Measurements from ENCODE around the gene GGCX. TPM values are rescaled to one million over a fixed set of nuclear protein-coding genes. Genes with fewer than 3 reads are reported as not detected.

GGCX gene
- total and polyA plus RNA-seq, 2 of the 13 experiments (the other 11 are each of a cell fraction or from before 2014, with no cell fraction given): 72.5 to 103 TPM

- TF ChIP-seq ZNF839 (CRISPR knock-in tag; IDR thresholded peaks at IDR 0.05; ENCODE audit: borderline replicate concordance): no peak
- TF ChIP-seq POLR2AphosphoS5 (IDR thresholded peaks at IDR 0.05; ENCODE audit: low read depth, low read length): peak; percentile 36; the same call in 1 of the 2 replicates
- TF ChIP-seq HDAC6 (IDR thresholded peaks at IDR 0.05; ENCODE audit: low read depth, low read length): no peak
- peak; percentile 47; the same call in 1 of the 2 replicates for TF ChIP-seq SIX1 (CRISPR knock-in tag; IDR thresholded peaks at IDR 0.05; ENCODE audit: borderline replicate concordance)
- TF ChIP-seq ZBTB21 (CRISPR knock-in tag; IDR thresholded peaks at IDR 0.05): 0 out of 2 replicates have a peak, but pooled peaks have one; percentile 18
- TF ChIP-seq ZNF382 (CRISPR knock-in tag; IDR thresholded peaks at IDR 0.05; ENCODE audit: borderline replicate concordance): no peak
- 0 out of 2 replicates have a peak, but pooled peaks have one; percentile 23 for TF ChIP-seq ZNF251 (CRISPR knock-in tag; IDR thresholded peaks at IDR 0.05)
- no peak for TF ChIP-seq RFX1 (IDR thresholded peaks at IDR 0.05)
- TF ChIP-seq SMAD3 (CRISPR knock-in tag; IDR thresholded peaks at IDR 0.05): 0 out of 2 replicates have a peak, but pooled peaks have one; percentile 57
- no peak for TF ChIP-seq ZBTB7B (CRISPR knock-in tag; IDR thresholded peaks at IDR 0.05)
- no peak for TF ChIP-seq ZNF646 (CRISPR knock-in tag; IDR thresholded peaks at IDR 0.05)
- no peak for TF ChIP-seq GMEB2 (CRISPR knock-in tag; IDR thresholded peaks at IDR 0.05; ENCODE audit: low read depth)
- TF ChIP-seq DRAP1 (CRISPR knock-in tag; IDR thresholded peaks at IDR 0.05): peak; percentile 69
- TF ChIP-seq FOXM1 (CRISPR knock-in tag; IDR thresholded peaks at IDR 0.05): no peak
- no peak for TF ChIP-seq BRCA1 (CRISPR knock-in tag; IDR thresholded peaks at IDR 0.05)
- peak; percentile 10 for TF ChIP-seq SKI (IDR thresholded peaks at IDR 0.05; ENCODE audit: partially characterized antibody)
- TF ChIP-seq ZNF33B (CRISPR knock-in tag; IDR thresholded peaks at IDR 0.05): no peak; the same call in 1 of the 2 replicates
- TF ChIP-seq ZNF556 (CRISPR knock-in tag; IDR thresholded peaks at IDR 0.05; ENCODE audit: borderline replicate concordance): peak; percentile 71; the same call in 1 of the 2 replicates
Measured at GRCh38 chr2:85589982-85590791, 28.9 kb upstream of the GGCX start (continued).

Measured in HepG2 (cell line).